CD4-positive, alpha-beta T cell (primary cell): ENCODE results near the gene CGNL1. TPM values are rescaled to one million over a fixed set of nuclear protein-coding genes. Genes with fewer than 3 reads are reported as not detected.

Source experiments
- ATAC-seq: fragments of 200-7000 bp; cut with Tn5 transposase; one replicate; pipeline ENCODE4 v1.10.0; 2022; ENCODE audit warnings: mild to moderate bottlenecking; ENCODE audit not compliant: poor library complexity
- CTCF ChIA-PET: fragments of 350-600 bp; sonication (Branson Sonifier 250); formaldehyde crosslinking; loops from one replicate; lab custom pipeline; 2021; ENCODE audit warnings: antibody characterized with exemption, inconsistent platforms; lab: Charles Lee
- POLR2A ChIA-PET: fragments of 350-600 bp; sonication (Branson Sonifier 250); formaldehyde crosslinking; loops from one replicate; lab custom pipeline; 2021; ENCODE audit warnings: antibody characterized with exemption, inconsistent platforms; lab: Charles Lee
- DNase-seq, 14 experiments: peaks; one replicate each; pipeline ENCODE4 v3.0.0-alpha.2; 2013 to 2020; ENCODE audit warnings: mixed read lengths in 2 of 14
- H3K27ac ChIP-seq, 2 donors: one replicate each; pipeline versions ENCODE4 v1.5.1 to v1.7.0; 2013; ENCODE audit warnings: low read length in 2 of 2, low read depth in 1 of 2, mild to moderate bottlenecking in 1 of 2
- H3K27me3 ChIP-seq, 2 experiments: 1 replicate in 1 of 2; 2 replicates in 1 of 2; pipeline versions ENCODE4 v1.6.1 to v1.7.0; 2013; ENCODE audit warnings: low read length in 2 of 2, control low read depth in 1 of 2, mild to moderate bottlenecking in 1 of 2, moderate library complexity in 1 of 2; ENCODE audit not compliant: insufficient read depth in 2 of 2, control insufficient read depth in 1 of 2
- H3K36me3 ChIP-seq: one replicate; pipeline ENCODE4 v1.6.1; 2013; ENCODE audit warnings: low read length, control low read depth; ENCODE audit not compliant: insufficient read depth
- H3K4me1 ChIP-seq: one replicate; pipeline ENCODE4 v1.6.1; 2013; ENCODE audit warnings: low read length, control low read depth; ENCODE audit not compliant: insufficient read depth
- H3K4me3 ChIP-seq: one replicate; pipeline ENCODE4 v1.5.1; 2013; ENCODE audit warnings: mild to moderate bottlenecking, low read length, moderate library complexity
- H3K9me3 ChIP-seq, 2 experiments: 1 replicate in 1 of 2; 2 replicates in 1 of 2; pipeline versions ENCODE4 v1.6.1 to v1.7.0; 2013; ENCODE audit warnings: low read length in 2 of 2, mild to moderate bottlenecking in 2 of 2, control low read depth in 1 of 2, moderate library complexity in 1 of 2; ENCODE audit not compliant: control insufficient read depth in 1 of 2, insufficient read depth in 1 of 2
- H3K27ac Mint-ChIP-seq: one replicate; pipeline ENCODE4 v1.8.0; 2020; ENCODE audit warnings: mixed read lengths
- H3K27me3 Mint-ChIP-seq: one replicate; pipeline ENCODE4 v1.8.0; 2021; ENCODE audit warnings: mixed read lengths
- H3K36me3 Mint-ChIP-seq: one replicate; pipeline ENCODE4 v1.8.0; 2021; ENCODE audit warnings: low read depth, mixed read lengths
- H3K4me1 Mint-ChIP-seq: one replicate; pipeline ENCODE4 v1.8.0; 2021; ENCODE audit warnings: low read depth, mixed read lengths
- H3K4me3 Mint-ChIP-seq: one replicate; pipeline ENCODE4 v1.8.0; 2020; ENCODE audit warnings: mild to moderate bottlenecking, mixed read lengths
- H3K9me3 Mint-ChIP-seq: one replicate; pipeline ENCODE4 v1.8.0; 2020; ENCODE audit warnings: mixed read lengths
- CTCF ChIP-seq: fragments of 200-600 bp; IDR thresholded peaks from one replicate; pipeline ENCODE4 v1.8.0; 2022; ENCODE audit warnings: antibody characterized with exemption, mild to moderate bottlenecking
- intact Hi-C, 2 experiments: fragments of 100-400 bp; cut with DNase I in 1 of 2; cut with micrococcal nuclease in 1 of 2; formaldehyde crosslinking; loops; one replicate each; pipeline versions ENCODE4 v1.15.1 to v1.9.0; 2023 to 2025; cut with DNase I, micrococcal nuclease
- total RNA-seq, 174 experiments: library from RNA in 2 of 174; stranded (reverse) in 2 of 174; gene quantifications; one replicate each; pipeline ENCODE4 v1.2.3 and lab custom pipeline; 2021 to 2026

The CGNL1 gene
- total RNA-seq, 2 experiments from 2014 or later = not detected

- no peak for TF ChIP-seq CTCF
- no peak overlapping the region for H3K27ac Mint-ChIP-seq
- ATAC-seq (no peak), DNase-seq (no peak)
- H3K27me3 Mint-ChIP-seq = peaks cover 17% of the 10 kb centered on the region
- POLR2A ChIA-PET = no interaction called here
- no peaks in the 10 kb centered on the region for H3K4me1 Mint-ChIP-seq
- H3K4me1 ChIP-seq = no peaks in the 10 kb centered on the region
- H3K9me3 ChIP-seq = no peaks in the 10 kb centered on the region
- H3K27me3 ChIP-seq = peaks cover 0 to 7% of the 10 kb centered on the region in 2 experiments
- no peak overlapping the region for H3K4me3 Mint-ChIP-seq
- H3K4me3 ChIP-seq = no peak overlapping the region
- H3K9me3 Mint-ChIP-seq = no peaks in the 10 kb centered on the region
- CTCF ChIA-PET = interaction anchor here (1.2 kb wide), 1 partner anchor 13 kb away, joined by 3 read pairs; no protein-coding TSS in a partner anchor
- no peak overlapping the region for H3K27ac ChIP-seq
- no peaks in the 10 kb centered on the region for H3K36me3 Mint-ChIP-seq
- intact Hi-C loops = no loop called here
- no peaks in the 10 kb centered on the region for H3K36me3 ChIP-seq
These were observed 55.9 kb downstream of the CGNL1 start for GRCh38 chr15:57432141-57432741.

GRCh38 chr15:57436166-57436565 lies 59.9 kb downstream of the CGNL1 start:
- no peaks in the 10 kb centered on the region for H3K9me3 ChIP-seq
- H3K4me3 ChIP-seq = no peak overlapping the region
- no peak for DNase-seq
- H3K9me3 Mint-ChIP-seq = no peaks in the 10 kb centered on the region
- no peak overlapping the region for H3K27ac ChIP-seq
- TF ChIP-seq CTCF = no peak
- no peaks in the 10 kb centered on the region for H3K4me1 Mint-ChIP-seq
- intact Hi-C loops = no loop called here
- H3K36me3 Mint-ChIP-seq = no peaks in the 10 kb centered on the region
- no peaks in the 10 kb centered on the region for H3K4me1 ChIP-seq
- no peak overlapping the region for H3K27ac Mint-ChIP-seq
- peaks cover 13% of the 10 kb centered on the region for H3K27me3 Mint-ChIP-seq
- no peaks in the 10 kb centered on the region for H3K36me3 ChIP-seq
- CTCF ChIA-PET = no interaction called here
- H3K4me3 Mint-ChIP-seq = no peak overlapping the region
- H3K27me3 ChIP-seq = peaks cover 0 to 7% of the 10 kb centered on the region in 2 experiments
- POLR2A ChIA-PET = no interaction called here
- no peak for ATAC-seq

DNA sequence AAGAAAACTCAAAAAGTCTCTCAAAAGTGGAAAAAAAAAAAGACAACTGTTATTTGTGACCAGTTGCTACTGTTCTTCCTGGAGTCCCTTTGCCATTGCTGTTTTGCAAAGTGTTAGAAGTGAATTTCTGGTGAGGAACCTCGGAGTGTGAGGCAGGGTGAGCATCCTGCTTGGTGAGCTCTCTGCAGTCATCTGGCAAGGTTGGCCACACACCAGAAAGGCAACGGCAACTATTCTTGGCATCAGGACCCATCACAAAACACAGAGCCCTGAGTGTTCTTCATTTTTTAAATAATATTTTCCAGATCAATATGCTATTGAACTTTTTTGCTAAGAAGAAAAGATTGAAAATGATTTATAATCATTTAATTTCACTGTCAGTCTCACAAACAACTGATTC lies 60.7 kb downstream of the CGNL1 start:
- Mint-ChIP-seq H3K9me3 (no peaks in the 10 kb centered on the region), H3K4me3 (no peak overlapping the region), H3K27me3 (peaks cover 13% of the 10 kb centered on the region), H3K4me1 (no peaks in the 10 kb centered on the region), H3K36me3 (no peaks in the 10 kb centered on the region), H3K27ac (no peak overlapping the region)
- no peaks in the 10 kb centered on the region for H3K9me3 ChIP-seq
- ATAC-seq = no peak
- no peaks in the 10 kb centered on the region for H3K4me1 ChIP-seq
- ChIA-PET CTCF (no interaction called here), POLR2A (no interaction called here)
- DNase-seq = no peak
- H3K27ac ChIP-seq = no peak overlapping the region
- no peak for TF ChIP-seq CTCF
- H3K4me3 ChIP-seq = no peak overlapping the region
- peaks cover 0 to 7% of the 10 kb centered on the region in 2 experiments for H3K27me3 ChIP-seq
- intact Hi-C loops = no loop called here
- H3K36me3 ChIP-seq = no peaks in the 10 kb centered on the region
